Smooth muscle cell (in vitro differentiated cells): ENCODE results near the gene MFSD2B. TPM values are rescaled to one million over a fixed set of nuclear protein-coding genes. Genes with fewer than 3 reads are reported as not detected.
A peak's percentile ranks its signal among the peaks of the same experiment; 100 is the strongest.
"Not testable (repeated sequence)": the region's sequence is repeated elsewhere in the genome, so short reads cannot be mapped to it uniquely, and the experiment has no call there.

Experiments
- DNase-seq: peaks from one replicate; lab custom pipeline; 2025; ENCODE audit not compliant: unreplicated experiment; lab: John Stamatoyannopoulos, UW
- H2AFZ ChIP-seq: fragments of 200-600 bp; sonication (generic); 2 replicates; pipeline ENCODE4 v1.6.0; 2016; ENCODE audit warnings: antibody characterized with exemption, low read depth, mild to moderate bottlenecking
- H3F3A ChIP-seq: fragments of 200-600 bp; sonication (generic); 2 replicates; pipeline ENCODE4 v1.6.0; 2017; ENCODE audit warnings: antibody characterized with exemption, low read depth
- H3K27ac ChIP-seq: fragments of 200-600 bp; sonication (generic); 2 replicates; pipeline ENCODE4 v1.5.1; 2016; ENCODE audit warnings: low read depth, mild to moderate bottlenecking
- H3K27me3 ChIP-seq: fragments of 200-600 bp; sonication (generic); 2 replicates; pipeline ENCODE4 v1.6.1; 2016; ENCODE audit warnings: low read depth, mild to moderate bottlenecking
- H3K36me3 ChIP-seq: fragments of 200-600 bp; sonication (generic); 2 replicates; pipeline ENCODE4 v1.5.1; 2016; ENCODE audit warnings: low read depth
- H3K4me1 ChIP-seq: fragments of 200-600 bp; sonication (generic); 2 replicates; pipeline ENCODE4 v1.5.1; 2016; ENCODE audit warnings: low read depth
- H3K4me2 ChIP-seq: fragments of 200-600 bp; sonication (generic); 2 replicates; pipeline ENCODE4 v1.6.0; 2016; ENCODE audit warnings: mild to moderate bottlenecking
- H3K4me3 ChIP-seq: fragments of 200-600 bp; sonication (generic); 2 replicates; pipeline ENCODE4 v1.5.1; 2016; ENCODE audit warnings: mild to moderate bottlenecking
- H3K79me2 ChIP-seq: fragments of 200-600 bp; sonication (generic); 2 replicates; pipeline ENCODE4 v1.6.0; 2016; ENCODE audit warnings: low read depth, mild to moderate bottlenecking
- H3K9ac ChIP-seq: fragments of 200-600 bp; sonication (generic); 2 replicates; pipeline ENCODE4 v1.6.0; 2016; ENCODE audit warnings: low read depth
- H3K9me3 ChIP-seq: fragments of 200-600 bp; sonication (generic); replicated peaks from 2 replicates; pipeline ENCODE4 v1.5.1; 2016; ENCODE audit warnings: low read depth
- H4K20me1 ChIP-seq: fragments of 200-600 bp; sonication (generic); 2 replicates; pipeline ENCODE4 v1.6.0; 2016; ENCODE audit warnings: low read depth
- WGBS: methylation state at CpG from one replicate; pipeline ENCODE4 v1.1.7; 2016; ENCODE audit warnings: low lambda C conversion rate; 5-methylcytosine and 5-hydroxymethylcytosine counted together
- polyA plus RNA-seq: library from polyadenylated mRNA; unstranded; fragments of >200 nt; fragmentation: Nextera tagmentation; extraction: Ambion mirVana; gene quantifications from 2 replicates; pipeline ENCODE4 v1.2.1, GENCODE V29; 2016
- total RNA-seq: library from RNA; depleted of rRNA; stranded (reverse); fragments of >200 nt; gene quantifications from 2 replicates; pipeline ENCODE4 v1.2.3, GENCODE V29; 2014
- TF ChIP-seq, protein P1 (sequence below): fragments of 200-600 bp; sonication (generic); IDR thresholded peaks from 2 replicates; pipeline ENCODE4 v1.5.1; 2017; ENCODE audit warnings: borderline replicate concordance, mild to moderate bottlenecking, antibody characterized with exemption; ENCODE audit not compliant: insufficient read depth, poor library complexity, severe bottlenecking

Gene MFSD2B
- total and polyA plus RNA-seq, 2 experiments from 2014 or later, result 0.54 TPM; not detected in 1

- DNase-seq, result no peak
- Histone ChIP-seq H3K36me3 (no peaks in the 10 kb centered on the region), H3K27me3 (peaks cover 39% of the 10 kb centered on the region), H3K9ac (no peak overlapping the region), H3K79me2 (no peaks in the 10 kb centered on the region), H3K4me3 (peak overlapping the region; percentile 54), H2AFZ (no peak overlapping the region), H3K4me2 (peak overlapping the region; percentile 91), H3K9me3 (no peaks in the 10 kb centered on the region), H3F3A (no peaks in the 10 kb centered on the region), H3K4me1 (no peaks in the 10 kb centered on the region), H3K27ac (no peak overlapping the region), H4K20me1 (no peaks in the 10 kb centered on the region)
- TF ChIP-seq, protein P1, sequence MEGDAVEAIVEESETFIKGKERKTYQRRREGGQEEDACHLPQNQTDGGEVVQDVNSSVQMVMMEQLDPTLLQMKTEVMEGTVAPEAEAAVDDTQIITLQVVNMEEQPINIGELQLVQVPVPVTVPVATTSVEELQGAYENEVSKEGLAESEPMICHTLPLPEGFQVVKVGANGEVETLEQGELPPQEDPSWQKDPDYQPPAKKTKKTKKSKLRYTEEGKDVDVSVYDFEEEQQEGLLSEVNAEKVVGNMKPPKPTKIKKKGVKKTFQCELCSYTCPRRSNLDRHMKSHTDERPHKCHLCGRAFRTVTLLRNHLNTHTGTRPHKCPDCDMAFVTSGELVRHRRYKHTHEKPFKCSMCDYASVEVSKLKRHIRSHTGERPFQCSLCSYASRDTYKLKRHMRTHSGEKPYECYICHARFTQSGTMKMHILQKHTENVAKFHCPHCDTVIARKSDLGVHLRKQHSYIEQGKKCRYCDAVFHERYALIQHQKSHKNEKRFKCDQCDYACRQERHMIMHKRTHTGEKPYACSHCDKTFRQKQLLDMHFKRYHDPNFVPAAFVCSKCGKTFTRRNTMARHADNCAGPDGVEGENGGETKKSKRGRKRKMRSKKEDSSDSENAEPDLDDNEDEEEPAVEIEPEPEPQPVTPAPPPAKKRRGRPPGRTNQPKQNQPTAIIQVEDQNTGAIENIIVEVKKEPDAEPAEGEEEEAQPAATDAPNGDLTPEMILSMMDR, result no peak
- 70% methylated on average over 37 of the region's 37 CpGs for WGBS
These were observed 778 bp downstream of the MFSD2B start for GRCh38 chr2:24010477-24011249.

DNA sequence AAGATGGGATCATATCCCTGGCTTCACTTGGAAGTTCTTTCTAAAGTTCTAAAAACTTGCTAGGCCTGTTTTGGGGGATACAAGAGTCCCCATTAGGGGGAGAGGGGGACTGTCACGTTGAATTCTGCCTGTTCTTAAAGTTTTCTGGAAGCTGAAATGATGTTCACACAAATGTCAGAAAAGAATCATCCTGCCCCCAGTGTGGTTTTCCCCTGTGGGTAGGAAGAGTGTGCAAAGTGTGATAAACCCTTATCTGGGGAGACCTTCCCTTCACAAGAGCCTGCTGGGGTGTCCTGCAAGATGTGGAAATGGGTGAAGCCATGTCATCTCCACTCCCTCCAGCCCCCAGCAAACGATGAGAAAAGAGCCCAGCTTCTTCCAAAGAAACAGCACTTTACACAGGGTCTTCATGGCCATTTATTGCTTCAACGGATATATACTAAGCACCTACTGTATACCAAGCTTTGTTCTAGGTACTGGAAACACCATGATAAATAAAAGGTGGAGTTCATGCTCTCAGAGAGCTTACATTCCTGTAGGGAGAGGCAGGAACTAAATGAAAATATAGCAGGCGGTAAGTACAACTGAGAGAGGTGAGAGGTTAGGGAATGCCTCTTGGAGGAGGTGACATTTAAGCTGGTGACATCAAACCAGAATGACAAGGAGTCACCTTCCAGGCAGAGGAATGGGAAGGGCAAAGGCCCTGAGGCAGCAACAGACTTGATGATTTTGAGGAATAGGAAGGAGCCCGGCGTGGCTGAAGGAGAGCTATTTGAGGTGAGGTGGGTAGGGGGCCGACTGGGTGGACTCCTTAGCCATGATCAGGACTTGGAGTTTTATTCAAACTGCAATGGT lies 1.6 kb downstream of the MFSD2B start:
- Histone ChIP-seq H3K4me2 (no peak overlapping the region), H3K4me1 (no peaks in the 10 kb centered on the region), H3K36me3 (no peaks in the 10 kb centered on the region), H3K9ac (no peak overlapping the region), H2AFZ (no peak overlapping the region), H3K27me3 (peaks cover 39% of the 10 kb centered on the region), H3K4me3 (no peak overlapping the region), H3K79me2 (no peaks in the 10 kb centered on the region), H3K27ac (no peak overlapping the region), H4K20me1 (no peaks in the 10 kb centered on the region), H3K9me3 (no peaks in the 10 kb centered on the region), H3F3A (no peaks in the 10 kb centered on the region)
- WGBS, result 95% methylated on average over 6 of the region's 7 CpGs
- DNase-seq, result no peak
- TF ChIP-seq, protein P1, result no peak

- no peak overlapping the region for H3K27ac ChIP-seq
- no peak for DNase-seq
- TF ChIP-seq, protein P1, result no peak
- H3K36me3 ChIP-seq, result no peaks in the 10 kb centered on the region
- no peak overlapping the region for H3K4me2 ChIP-seq
- no peaks in the 10 kb centered on the region for H3F3A ChIP-seq
- no peaks in the 10 kb centered on the region for H3K4me1 ChIP-seq
- H3K9me3 ChIP-seq, result no peaks in the 10 kb centered on the region
- H2AFZ ChIP-seq, result no peak overlapping the region
- H3K4me3 ChIP-seq, result no peak overlapping the region
- no peaks in the 10 kb centered on the region for H3K79me2 ChIP-seq
- H3K27me3 ChIP-seq, result peaks cover 39% of the 10 kb centered on the region
- 78% methylated on average over 9 of the region's 9 CpGs for WGBS
- no peak overlapping the region for H3K9ac ChIP-seq
- H4K20me1 ChIP-seq, result no peaks in the 10 kb centered on the region
These were observed 2.8 kb downstream of the MFSD2B start for GRCh38 chr2:24012521-24013188.

GRCh38 chr2:24014902-24015301 lies 5.0 kb downstream of the MFSD2B start:
- H3K9ac ChIP-seq, H3K27ac ChIP-seq, H3F3A ChIP-seq, H3K9me3 ChIP-seq, H3K4me2 ChIP-seq, H3K79me2 ChIP-seq, H4K20me1 ChIP-seq, H3K36me3 ChIP-seq, H3K4me1 ChIP-seq, DNase-seq, H2AFZ ChIP-seq, H3K4me3 ChIP-seq: not testable (repeated sequence)
- H3K27me3 ChIP-seq, result peaks cover 19% of the 10 kb centered on the region
- 91% methylated on average over 6 of the region's 6 CpGs for WGBS
